Epidermal melanocyte (primary cell): ENCODE results near the gene ABCC2.
"Not testable (repeated sequence)": the region's sequence is repeated elsewhere in the genome, so short reads cannot be mapped to it uniquely, and the experiment has no call there.

Experiments used
- DNase-seq: peaks from one replicate; pipeline ENCODE4 v3.0.0; 2011; ENCODE audit warnings: low spot score; ENCODE audit not compliant: insufficient read length

Gene ABCC2

GRCh38 chr10:99894613-99895012 is 112.2 kb downstream of the ABCC2 start:
- DNase-seq, result no peak

- DNase-seq, result not testable (repeated sequence)
Measured at GRCh38 chr10:99895066-99895465, 112.6 kb downstream of the ABCC2 start.

DNA sequence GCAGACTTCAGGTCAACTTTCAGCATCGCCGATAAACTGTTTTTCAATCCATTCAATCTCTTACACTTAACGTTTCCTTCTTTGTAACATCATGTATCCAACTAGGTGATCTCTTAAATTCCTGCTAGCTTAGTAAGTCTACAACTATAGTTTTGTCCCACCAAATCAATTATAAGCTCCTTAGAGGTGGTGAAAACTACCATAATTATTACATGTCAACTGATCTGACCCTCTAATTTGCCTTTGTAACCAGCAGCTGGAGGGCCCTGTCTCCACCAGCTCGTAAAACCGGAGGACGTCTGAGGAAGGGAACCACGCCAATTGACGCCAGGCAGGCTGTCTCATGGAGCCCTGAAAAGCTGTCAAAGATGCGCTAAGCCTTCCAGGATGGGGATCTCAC is 113.4 kb downstream of the ABCC2 start:
- DNase-seq, result no peak
